NB4 (cell line): ENCODE measurements around the gene BACE2.

Source experiments
- DNase-seq: peaks from one replicate; pipeline ENCODE4 v3.0.0; 2010; ENCODE audit warnings: low read depth
- H3K4me3 ChIP-seq: one replicate; pipeline ENCODE4 v1.5.1; 2011; ENCODE audit warnings: mild to moderate bottlenecking, low read depth, low read length, moderate library complexity
- MYC ChIP-seq: IDR thresholded peaks from 2 replicates; pipeline ENCODE4 v1.6.1; 2011; ENCODE audit warnings: low read depth, low read length
- POLR2A ChIP-seq: IDR thresholded peaks from 2 replicates; pipeline ENCODE4 v1.6.1; 2011; ENCODE audit warnings: mild to moderate bottlenecking; ENCODE audit not compliant: insufficient read length; ENCODE audit errors: extremely low read depth
- TF ChIP-seq, protein P1 (sequence below): IDR thresholded peaks from one replicate; pipeline ENCODE4 v1.5.1; 2012; ENCODE audit warnings: low read depth, low read length
- TF ChIP-seq, protein P2 (sequence below): IDR thresholded peaks from 2 replicates; pipeline ENCODE4 v1.6.1; 2011; ENCODE audit warnings: low read depth, low read length

Gene BACE2

DNA sequence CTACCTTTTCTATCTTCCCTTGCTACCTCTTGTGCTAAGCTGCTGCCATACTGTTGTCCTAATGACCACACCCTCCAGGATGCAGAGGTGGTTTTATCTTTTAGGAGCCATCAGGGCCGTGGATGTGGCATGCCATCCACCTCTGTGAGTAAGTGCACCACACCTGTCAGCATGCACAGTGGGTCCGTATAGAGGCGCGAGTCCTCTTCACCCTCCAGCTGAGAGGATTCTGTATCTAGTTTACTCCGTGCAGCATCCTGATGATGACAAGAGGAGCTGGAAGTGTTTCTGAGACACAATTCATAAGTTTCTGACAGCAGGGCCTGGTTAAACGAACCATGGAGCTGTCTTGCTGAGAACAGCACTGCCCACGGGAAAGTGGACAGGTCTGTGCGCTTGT, 159.8 kb downstream of the BACE2 start:
- DNase-seq: no peak
- H3K4me3 ChIP-seq: no peak overlapping the region
- TF ChIP-seq MYC: no peak
- TF ChIP-seq POLR2A: no peak
- TF ChIP-seq, protein P1, sequence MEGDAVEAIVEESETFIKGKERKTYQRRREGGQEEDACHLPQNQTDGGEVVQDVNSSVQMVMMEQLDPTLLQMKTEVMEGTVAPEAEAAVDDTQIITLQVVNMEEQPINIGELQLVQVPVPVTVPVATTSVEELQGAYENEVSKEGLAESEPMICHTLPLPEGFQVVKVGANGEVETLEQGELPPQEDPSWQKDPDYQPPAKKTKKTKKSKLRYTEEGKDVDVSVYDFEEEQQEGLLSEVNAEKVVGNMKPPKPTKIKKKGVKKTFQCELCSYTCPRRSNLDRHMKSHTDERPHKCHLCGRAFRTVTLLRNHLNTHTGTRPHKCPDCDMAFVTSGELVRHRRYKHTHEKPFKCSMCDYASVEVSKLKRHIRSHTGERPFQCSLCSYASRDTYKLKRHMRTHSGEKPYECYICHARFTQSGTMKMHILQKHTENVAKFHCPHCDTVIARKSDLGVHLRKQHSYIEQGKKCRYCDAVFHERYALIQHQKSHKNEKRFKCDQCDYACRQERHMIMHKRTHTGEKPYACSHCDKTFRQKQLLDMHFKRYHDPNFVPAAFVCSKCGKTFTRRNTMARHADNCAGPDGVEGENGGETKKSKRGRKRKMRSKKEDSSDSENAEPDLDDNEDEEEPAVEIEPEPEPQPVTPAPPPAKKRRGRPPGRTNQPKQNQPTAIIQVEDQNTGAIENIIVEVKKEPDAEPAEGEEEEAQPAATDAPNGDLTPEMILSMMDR: no peak
- TF ChIP-seq, protein P2, sequence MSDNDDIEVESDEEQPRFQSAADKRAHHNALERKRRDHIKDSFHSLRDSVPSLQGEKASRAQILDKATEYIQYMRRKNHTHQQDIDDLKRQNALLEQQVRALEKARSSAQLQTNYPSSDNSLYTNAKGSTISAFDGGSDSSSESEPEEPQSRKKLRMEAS: no peak

DNA sequence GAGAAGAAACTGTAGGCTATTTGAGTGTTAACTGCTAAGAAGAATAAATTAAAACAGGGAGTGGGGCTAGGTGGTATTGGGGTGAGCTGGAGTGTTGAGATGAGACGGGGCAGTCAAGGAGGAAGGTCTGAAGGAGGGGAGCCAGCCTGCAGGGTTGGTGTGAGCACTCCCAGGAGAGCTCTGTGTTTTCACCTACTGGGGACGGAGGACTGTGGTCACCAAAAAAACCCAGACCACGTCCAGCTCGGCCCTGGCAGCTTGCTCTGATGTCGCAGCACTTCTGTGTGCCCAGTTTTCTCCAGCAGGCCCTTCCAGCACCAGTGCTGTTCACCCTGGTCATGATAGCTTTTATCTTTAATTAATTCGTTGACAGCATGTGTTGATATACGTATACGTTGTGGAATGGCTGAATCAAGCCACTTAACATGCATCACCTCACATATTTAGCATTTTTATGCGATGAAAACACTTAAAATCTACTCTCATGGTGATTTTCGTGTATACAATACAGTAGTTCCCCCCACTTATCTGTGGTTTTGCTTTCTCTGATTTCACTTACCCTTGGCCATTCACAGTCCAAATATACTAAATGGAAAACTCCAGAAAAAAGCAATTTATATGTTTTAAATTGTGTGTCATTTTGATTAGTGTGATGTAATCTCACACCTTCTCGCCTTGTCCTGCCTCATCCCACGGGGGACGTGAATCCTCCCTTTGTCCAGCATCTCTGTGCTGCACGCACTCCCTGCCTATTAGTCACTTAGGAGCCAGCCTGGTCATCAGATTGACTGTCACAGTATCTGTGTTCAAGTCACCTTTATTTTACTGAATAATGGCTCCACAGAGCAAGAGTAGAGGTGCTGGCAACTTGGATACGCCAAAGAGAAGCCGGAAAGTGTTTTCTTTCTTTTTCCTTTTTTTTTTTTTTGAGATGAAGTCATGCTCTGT, 161.0 kb downstream of the BACE2 start:
- no peak for DNase-seq
- no peak overlapping the region for H3K4me3 ChIP-seq
- TF ChIP-seq, protein P1: no peak
- TF ChIP-seq MYC (no peak), POLR2A (no peak)
- TF ChIP-seq, protein P2: no peak
